Measurements from ENCODE around the gene APOBEC3F.
A peak's percentile ranks its signal among the peaks of the same experiment; 100 is the strongest.
"Not testable (repeated sequence)": the region's sequence is repeated elsewhere in the genome, so short reads cannot be mapped to it uniquely, and the experiment has no call there.

The APOBEC3F gene

DNA sequence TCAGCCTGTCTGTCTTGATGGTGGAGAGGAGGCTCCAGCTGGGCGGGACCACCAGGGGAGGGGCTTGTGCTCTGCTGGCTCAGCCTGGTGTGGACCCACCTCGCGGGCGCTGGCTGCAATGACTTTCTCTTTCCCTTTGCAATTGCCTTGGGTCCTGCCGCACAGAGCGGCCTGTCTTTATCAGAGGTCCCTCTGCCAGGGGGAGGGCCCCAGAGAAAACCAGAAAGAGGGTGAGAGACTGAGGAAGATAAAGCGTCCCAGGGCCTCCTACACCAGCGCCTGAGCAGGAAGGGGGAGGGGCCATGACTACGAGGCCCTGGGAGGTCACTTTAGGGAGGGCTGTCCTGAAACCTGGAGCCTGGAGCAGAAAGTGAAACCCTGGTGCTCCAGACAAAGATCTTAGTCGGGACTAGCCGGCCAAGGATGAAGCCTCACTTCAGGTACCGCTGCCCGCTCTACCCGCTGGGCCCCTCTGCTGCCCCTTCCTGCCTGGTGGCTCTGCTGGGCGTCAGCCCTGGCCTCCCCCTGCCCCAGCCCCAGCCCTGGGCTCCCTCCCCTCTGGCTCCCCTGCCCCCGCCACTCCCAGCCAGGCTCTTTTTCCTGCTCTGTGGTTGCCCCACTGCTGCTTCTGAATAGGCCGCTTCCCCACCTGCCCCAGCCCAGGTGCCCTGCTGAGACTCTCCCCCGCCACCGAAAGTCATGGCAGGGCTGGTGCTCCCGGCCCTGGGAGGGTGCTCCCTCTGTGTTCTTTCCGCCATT is at the start of gene APOBEC3F:
Gene APOBEC3F, plus strand, starts transcription at position 327 of the 759 bp plus-strand sequence. Its CDS starts 97 bp downstream, at position 424.
- peak; percentile 51 for DNase-seq

DNA sequence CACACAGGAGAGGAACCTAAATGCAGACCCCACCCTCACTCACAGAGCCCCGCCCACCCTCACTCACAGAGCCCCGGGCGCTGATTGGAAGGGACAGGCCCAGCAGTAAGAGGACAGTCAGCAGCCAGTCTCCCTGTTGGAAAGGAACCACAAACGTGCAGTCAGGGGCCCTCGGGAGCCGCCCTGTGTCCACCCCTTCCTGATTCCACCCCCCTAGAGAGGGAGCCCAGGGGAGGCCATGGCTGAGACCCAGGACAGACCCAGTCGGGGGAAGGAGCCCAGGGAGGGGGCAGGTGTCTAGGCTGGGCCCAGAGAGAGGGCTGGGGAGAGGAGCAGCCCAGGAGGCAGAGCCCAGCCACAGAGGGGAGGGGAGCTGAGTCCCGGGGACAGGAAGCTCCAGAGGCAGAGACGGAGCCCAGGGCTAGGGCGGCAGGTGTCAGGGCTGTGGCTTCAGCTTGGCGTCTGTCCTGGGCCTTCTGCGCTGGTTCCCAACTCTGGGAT is 47.7 kb upstream of the APOBEC3F start:
- DNase-seq = not testable (repeated sequence)

DNA sequence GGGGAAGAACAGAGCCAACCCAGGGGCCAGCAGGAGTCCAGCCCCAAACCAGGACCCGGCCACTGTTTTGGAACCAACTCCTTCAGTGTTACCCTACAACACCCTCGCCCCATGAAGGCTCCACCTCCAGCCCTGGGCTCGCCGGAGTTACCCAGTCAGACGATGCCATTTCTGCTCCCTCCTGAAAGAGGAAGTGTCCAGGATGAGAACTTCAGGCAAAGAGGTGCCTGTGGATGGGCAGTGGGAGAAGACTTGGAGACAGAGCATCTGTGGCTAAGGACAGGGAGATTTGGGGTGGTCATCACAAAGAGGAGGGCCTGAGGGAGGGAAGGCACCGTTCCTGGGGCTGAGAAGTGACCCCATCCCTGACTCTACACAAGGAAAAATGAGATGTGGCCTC is 44.6 kb upstream of the APOBEC3F start:
- DNase-seq = no peak

DNA sequence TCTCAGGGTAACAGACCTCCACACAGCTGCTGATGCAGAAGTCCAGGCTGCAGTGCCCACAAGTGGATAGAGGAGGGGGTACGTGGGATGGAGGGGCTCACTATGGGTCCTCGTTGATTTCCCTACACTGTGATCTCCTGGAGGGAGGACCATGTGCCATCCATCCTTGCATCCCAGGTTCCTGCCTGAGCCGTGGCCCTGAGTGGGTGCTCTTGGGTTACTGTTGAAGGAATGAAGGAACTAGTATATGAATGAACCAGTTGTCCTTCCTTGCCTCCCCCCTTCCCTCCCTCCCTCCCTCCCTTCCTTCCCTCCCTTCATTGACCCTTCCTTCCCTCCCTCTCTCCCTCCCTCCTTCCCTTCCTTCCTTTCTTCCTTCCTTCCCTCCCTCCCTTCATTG is 43.1 kb upstream of the APOBEC3F start:
- no peak for DNase-seq

DNA sequence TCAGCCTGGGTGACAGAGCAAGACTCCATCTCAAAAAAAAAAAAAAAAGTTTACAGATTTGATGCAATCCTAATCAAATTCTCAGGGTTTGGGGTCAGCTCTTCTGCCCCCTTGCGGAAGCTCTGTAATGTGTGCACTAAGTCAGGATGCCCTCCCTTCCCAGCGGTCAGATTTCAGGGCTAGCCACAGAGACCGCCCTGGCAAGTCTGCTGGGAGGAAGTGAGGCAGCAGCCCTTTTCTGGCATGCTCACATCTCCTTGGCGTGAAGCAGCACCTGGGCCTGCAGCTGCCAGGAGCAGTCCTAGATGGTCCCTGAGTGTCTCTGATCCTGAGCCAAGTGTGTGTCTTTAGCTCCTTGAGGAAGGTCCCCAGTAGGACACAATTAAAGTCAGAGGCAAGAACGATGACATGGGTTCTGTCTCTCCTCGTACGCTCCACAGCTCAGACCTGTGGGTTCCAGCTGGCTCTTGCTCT is 37.5 kb upstream of the APOBEC3F start:
- peak; percentile 71 for DNase-seq

DNA sequence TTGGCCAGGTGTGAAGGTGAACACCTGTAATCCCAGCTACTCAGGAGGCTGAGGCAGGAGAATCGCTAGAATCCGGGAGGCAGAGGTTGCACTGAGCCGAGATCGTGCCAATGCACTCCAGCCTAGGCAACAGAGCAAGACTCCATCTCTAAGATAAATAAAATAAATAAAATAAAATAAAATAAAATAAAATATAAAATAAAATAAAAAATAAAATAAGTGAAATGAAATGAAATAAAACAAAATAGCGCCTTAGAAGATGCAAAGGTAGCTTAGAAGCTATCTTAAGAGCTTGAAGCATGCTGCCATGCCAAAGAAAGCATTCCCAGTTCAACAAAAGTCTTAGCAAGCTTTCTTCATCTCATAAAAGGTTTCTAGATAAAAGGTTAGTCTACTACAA is 33.5 kb upstream of the APOBEC3F start:
- no peak for DNase-seq

DNA sequence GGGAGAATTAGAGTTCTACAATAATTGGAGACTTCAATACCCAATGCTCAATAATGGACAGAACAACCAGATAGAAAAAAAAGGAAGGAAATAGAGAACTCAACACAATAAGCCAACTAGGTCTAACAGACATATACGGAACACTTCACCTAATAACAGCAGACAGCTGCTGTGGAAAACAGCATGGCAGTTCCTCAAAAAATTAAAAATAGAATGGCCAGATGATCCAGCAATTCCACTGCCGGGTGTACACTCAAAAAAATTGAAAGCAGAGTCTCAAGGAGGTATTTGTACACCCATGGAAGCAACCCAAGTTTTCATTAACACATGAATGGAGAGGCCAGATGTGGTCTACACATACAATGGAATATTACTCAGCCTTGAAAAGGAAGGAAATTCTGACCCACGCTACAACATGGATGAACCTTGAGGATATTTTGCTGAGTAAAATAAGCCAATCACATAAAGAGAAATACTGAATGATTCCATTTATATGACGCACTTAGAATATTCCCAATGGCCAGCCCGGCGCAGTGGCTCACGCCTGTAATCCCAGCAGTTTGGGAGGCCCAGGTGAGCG is 32.3 kb upstream of the APOBEC3F start:
- DNase-seq = not testable (repeated sequence)

DNA sequence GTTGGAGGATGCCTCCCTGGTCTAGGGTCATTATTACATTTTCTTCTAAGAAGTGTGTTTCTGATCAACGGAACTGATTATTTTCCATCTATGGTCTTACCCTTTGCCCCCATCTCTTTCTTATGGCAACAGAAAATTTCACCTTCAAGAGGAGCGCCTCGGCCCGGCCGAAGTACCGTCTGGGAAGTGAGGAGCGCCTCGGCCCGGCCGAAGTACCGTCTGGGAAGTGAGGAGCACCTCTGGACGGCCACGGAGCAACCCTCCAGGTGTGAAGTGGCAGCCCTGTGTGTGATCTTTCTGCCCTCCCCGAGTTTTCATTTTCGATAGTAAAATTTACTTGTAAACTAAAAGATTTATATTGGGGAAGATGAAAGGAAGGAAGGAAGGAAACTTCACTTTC is 29.7 kb upstream of the APOBEC3F start:
- DNase-seq = no peak

DNA sequence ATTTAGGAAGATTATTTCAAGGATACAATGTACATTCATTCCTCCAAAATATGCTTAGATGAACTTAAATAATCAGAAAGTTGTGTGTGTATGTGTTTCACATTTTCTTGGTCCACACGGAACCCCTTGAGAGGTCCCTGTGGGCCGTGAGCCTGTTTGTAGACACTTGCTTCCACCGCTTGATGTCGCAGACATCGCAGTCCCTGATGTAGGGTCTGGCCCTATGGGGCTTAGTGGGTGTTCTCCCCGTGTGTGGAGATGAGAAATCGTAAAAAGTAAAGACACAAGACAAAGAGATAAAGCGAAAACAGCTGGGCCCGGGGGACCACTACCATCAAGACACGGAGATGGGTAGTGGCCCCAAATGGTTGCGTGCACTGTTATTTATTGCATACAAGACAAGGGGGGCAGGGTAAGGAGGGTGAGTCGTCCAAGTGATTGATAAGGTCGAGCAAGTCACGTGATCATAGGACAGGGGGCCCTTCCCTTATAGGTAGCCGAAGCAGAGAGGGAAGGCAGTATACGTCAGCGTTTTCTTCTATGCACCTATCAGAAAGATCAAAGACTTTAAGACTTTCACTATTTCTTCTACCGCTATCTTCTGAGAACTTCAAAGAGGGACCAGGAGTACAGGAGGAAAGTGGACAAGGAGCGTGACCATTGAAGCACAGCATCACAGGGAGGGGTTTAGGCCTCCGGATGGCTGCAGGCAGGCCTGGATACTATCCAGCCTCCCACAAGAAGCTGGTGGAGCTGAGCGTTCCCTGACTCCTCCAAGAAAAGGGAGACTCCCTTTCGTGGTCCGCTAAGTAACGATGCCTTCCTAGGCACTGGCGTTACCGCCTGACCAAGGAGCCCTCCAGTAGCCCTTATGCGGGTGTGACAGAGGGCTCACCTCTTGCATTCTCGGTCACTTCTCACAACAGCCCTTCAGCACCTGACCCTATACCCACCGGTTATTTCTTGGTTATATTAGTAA is 27.8 kb upstream of the APOBEC3F start:
- DNase-seq = no peak

DNA sequence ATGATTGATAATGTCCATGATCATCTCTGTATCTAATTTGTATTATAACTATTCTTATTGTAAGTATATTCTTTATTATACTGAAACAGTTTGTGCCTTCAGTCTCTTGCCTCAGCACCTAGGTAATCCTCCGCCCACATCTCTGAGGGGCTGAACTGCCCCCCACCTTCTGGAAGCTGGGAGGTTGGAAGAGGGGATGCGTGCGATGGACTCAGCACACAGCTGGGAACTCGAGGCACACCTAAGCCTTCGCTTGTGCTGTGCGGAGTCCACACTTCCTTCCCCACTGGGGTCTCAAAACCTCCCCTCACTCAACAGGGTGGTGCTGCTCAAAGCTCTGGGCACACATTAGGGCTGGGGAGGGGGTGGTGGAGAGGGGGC is 27.1 kb upstream of the APOBEC3F start:
- not testable (repeated sequence) for DNase-seq

DNA sequence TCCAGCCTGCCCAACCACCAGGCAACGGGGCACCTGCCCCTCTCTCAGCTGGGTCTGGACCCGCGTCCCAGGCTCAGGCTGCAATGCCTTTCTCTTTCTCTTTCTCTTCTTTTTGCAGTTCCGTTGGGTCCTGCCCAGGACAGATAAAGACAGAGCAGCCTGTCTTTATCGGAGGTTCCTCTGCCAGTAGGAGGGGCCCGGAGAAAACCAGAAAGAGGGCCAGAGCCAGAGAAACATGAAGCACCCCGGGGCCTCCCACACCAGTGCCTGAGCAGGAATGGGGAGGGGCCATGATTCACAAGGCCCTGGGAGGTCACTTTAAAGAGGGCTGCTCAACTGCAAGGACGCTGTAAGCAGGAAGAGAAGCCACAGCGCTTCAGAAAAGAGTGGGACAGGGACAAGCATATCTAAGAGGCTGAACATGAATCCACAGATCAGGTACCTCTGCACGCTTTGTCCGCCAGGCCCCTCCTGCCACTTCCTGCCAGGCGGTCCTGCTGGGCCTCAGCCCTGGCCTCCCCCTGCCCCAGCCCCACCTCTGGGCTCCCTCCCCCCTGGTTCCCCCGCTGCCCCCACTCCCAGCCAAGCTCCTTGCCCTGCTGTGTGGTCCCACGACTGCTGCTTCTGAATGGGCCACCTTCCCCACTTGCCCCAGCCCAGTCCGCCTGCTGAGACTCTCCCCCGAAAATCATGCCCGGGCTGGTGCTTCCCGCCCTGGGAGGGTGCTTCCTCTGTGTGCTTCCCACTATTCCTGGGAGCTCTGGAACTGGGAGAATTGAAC is 26.5 kb upstream of the APOBEC3F start, which contains the start of gene APOBEC3C:
Gene APOBEC3C, plus strand, starts transcription at position 316 of the 781 bp plus-strand sequence. Its CDS starts 106 bp downstream, at position 422.
- peak; percentile 49 for DNase-seq

DNA sequence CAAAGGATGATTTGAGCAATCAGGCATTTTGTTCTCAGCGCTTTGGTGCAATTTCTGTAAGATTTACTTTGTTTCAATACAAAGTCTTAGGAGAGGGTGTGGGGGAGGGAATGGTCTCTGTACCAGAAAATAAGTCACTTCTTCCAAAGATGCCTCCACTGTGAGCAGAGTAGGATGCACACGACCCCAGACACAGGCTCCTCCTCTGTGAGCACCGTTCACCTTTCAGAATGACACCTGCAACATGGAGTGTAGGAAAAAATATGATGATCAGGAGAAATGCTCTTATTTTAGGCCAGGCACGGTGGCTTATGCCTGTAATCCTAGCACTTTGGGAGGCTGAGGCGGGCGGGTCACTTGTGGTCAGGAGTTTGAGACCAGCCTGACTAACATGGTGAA is 25.9 kb upstream of the APOBEC3F start:
- not testable (repeated sequence) for DNase-seq

DNA sequence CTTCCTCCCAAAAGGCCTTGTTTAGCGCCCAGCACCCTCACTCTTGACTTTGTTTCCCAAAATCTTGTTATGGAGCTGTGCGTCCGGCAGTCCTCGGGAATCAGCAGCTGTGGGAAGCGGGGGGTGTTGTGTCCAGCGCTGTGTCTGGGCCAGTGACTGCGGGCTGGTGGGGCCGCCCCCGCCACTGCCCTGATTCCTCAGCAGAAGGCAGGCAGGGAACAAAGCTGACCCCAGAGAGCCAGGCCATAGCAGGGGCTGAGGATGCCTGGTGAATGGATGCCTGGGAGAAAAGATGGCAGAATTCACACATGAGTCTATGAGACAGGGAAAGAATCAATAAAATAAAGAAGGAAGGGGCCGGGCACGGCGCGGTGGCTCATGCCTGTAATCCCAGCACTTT is 24.1 kb upstream of the APOBEC3F start:
- no peak for DNase-seq

DNA sequence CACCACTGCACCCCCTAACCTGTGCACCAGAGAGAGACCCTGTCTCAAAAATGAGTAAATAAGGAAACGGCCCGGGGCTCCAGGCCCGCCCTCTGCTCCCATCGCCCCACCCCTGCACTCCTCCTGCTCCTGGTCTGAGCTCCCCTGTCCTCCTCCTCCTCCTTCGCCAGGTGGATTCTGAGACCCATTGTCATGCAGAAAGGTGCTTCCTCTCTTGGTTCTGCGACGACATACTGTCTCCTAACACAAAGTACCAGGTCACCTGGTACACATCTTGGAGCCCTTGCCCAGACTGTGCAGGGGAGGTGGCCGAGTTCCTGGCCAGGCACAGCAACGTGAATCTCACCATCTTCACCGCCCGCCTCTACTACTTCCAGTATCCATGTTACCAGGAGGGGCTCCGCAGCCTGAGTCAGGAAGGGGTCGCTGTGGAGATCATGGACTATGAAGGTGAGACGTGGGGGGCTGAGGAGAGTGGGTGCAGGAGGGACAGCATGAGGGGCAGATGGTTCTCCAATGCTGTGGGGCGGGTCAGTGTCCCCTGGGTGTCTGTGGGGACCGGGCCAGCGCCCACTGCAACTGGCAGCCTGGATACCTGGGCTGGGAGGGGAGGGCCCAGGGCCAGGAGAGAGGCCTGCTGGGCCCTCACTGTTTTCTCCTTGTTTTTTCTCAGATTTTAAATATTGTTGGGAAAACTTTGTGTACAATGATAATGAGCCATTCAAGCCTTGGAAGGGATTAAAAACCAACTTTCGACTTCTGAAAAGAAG is 22.9 kb upstream of the APOBEC3F start:
- no peak for DNase-seq

DNA sequence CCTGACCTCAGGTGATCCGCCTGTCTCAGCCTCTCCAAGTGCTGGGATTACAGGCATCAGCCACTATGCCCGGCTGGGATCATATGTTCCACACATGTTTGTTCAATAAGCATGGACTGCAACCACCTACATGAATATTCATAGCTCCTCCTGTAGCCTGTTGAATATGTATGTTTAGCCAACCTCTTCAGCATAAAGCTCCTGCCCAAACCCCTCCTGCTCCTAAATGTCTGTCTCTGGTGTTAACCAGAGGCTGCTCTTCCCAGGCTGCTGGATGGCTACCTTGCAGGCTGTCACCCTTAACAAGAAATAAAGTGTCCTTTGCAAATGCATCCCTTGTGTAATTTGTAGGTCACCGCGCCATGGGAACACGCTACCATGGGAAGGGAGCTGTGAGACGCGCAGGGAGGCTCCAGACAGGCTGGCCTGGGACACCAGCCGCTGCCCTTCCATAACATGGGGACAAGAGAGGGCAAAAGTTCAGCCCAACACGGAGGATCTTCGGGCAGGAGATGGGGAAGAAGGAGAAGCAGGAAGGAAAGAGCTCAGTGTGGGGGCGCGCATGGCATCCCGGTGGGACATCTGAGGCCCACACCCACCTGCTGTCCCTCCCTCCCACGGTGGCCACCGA is 20.5 kb upstream of the APOBEC3F start:
- DNase-seq = not testable (repeated sequence)

DNA sequence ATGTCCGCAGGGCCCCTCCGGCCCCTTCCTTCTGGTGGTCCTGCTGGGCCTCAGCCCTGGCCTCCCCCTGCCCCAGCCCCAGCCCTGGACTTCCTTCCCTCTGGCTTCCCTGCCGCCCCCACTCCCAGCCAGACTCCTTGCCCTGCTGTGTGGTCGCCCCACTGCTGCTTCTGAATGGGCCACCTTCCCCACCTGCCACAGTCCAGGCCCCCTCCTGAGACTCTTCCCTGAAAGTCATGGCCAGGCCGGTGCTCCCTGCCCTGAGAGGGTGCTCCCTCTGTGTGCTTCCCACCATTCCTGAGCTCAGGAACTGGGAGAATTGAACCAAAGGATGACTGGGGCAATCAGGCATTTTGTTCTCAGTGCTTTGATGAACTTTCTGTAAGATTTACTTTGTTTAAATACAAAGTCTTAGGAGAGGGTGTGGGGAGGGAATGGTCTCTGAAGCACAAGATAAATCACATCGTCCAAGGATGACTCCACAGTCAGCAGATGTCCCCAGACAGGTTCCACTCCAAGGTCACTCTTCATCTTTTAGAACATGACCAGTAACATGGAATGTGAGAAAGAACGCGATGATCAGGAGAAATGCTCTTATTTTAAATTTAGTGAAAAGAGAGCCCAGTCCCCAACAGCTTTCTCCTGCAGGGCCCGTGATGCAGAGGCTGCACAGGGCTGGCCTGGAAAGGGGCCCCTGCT is 19.0 kb upstream of the APOBEC3F start:
- DNase-seq = no peak

DNA sequence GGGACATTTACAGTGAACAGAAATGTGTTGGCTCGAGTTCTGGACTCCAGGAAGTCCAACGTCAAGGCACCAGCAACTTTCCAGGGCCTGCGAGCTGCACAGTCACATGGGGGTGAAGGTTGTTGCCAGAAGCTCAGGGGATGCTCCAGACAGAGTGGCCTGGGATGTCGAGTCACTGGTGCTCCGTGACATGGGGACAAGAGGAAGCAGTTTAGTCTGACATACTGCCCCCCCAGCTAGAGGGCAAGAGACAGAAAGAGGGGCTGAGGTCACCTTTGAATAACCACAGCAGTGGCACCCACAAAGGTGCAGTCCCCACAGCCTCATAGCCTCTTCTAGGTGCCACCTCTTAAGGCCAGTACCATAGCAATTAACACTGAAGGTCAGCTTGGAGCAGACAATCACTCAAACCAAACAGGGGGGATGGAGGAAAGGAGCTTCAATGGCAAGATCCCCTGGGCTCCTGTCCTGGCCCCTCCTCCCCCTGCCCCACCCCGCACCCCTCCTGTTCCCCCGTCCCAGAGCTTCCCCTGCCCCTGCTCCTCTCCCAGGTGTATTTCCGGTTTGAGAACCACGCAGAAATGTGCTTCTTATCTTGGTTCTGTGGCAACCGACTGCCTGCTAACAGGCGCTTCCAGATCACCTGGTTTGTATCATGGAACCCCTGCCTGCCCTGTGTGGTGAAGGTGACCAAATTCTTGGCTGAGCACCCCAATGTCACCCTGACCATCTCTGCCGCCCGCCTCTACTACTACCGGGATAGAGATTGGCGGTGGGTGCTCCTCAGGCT is 15.9 kb upstream of the APOBEC3F start:
- no peak for DNase-seq

DNA sequence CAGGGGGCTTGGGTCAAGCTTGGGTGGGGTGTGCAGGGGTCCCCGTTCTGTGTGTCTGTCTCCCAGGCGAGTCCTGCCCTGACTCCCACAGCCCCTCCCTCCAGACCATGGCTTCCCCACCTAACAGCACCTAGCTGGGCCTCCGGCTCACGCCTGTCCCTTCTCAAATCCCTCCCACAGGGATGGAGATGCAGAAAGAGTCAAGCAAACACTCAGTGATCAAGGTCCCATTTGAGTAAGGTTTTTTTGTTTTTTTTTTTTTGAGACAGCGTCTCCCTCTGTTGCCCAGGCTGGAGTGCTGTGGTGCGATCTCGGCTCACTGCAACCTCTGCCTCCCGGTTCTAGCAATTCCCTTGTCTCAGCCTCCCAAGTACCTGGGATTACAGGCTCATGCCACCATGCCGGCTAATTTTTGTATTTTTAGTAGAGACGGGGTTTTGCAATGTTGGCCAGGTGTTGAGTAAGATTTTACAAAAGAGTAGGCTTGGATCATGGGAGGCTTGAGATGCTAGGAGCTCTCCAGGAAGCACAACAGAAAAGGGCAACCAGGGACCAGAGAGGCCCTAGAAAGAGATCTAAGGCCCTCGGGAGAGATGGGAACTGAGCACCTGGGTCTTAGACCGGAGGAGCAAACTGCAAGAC is 14.0 kb upstream of the APOBEC3F start:
- no peak for DNase-seq

DNA sequence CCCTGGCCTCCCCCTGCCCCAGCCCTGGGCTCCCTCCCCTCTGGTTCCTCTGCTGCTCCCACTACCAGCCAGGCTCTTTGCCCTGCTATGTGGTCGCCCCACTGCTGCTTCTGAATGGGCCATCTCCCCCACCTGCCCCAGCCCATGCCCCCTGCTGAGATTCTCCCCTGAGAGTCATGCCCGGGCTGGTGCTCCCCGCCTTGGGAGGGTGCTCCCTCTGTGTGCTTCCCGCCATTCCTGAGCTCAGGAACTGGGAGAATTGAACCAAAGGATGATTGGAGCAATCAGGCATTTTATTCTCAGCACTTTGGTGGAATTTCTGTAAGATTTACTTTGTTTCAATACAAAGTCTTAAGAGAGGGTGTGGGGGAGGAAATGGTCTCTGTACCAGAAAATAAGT is 12.9 kb upstream of the APOBEC3F start:
- no peak for DNase-seq
